DMS53 (cell line): ENCODE results near the gene TRMT10A.

Experiments
- DNase-seq: peaks from one replicate; lab custom pipeline; 2025; lab: John Stamatoyannopoulos, UW

Gene TRMT10A

GRCh38 chr4:99563310-99564186 is at the start of gene TRMT10A:
Gene TRMT10A (minus strand): TSS chr4:99564039. CDS start chr4:99559338, 4,701 bp downstream.
- peak; percentile 97 for DNase-seq

GRCh38 chr4:99612704-99613103 is 48.9 kb upstream of the TRMT10A start:
- no peak for DNase-seq

GRCh38 chr4:99612281-99612680 is 48.4 kb upstream of the TRMT10A start:
- DNase-seq, result no peak

GRCh38 chr4:99610605-99611175 is 46.9 kb upstream of the TRMT10A start:
- no peak for DNase-seq

GRCh38 chr4:99608417-99608816 is 44.6 kb upstream of the TRMT10A start:
- no peak for DNase-seq

GRCh38 chr4:99606716-99607115 is 42.9 kb upstream of the TRMT10A start:
- DNase-seq, result no peak

GRCh38 chr4:99594818-99595217 is 31.0 kb upstream of the TRMT10A start:
- DNase-seq, result no peak

- no peak for DNase-seq
Observed at GRCh38 chr4:99593781-99594641, 30.2 kb upstream of the TRMT10A start.

GRCh38 chr4:99591757-99592156 is 27.9 kb upstream of the TRMT10A start:
- DNase-seq, result peak; percentile 72

GRCh38 chr4:99587803-99588202 is 24.0 kb upstream of the TRMT10A start:
- no peak for DNase-seq

- DNase-seq, result no peak
Observed at GRCh38 chr4:99587309-99587708, 23.5 kb upstream of the TRMT10A start.

- DNase-seq, result no peak
Observed at GRCh38 chr4:99586797-99587196, 23.0 kb upstream of the TRMT10A start.

GRCh38 chr4:99586322-99586721 is 22.5 kb upstream of the TRMT10A start:
- DNase-seq, result peak; percentile 1

- DNase-seq, result no peak
Observed at GRCh38 chr4:99585516-99585915, 21.7 kb upstream of the TRMT10A start.

- no peak for DNase-seq
Observed at GRCh38 chr4:99578714-99579113, 14.9 kb upstream of the TRMT10A start.

GRCh38 chr4:99574530-99575324 is 10.9 kb upstream of the TRMT10A start, which contains the start of gene MTTP:
Gene MTTP (plus strand): TSS chr4:99574824. CDS start chr4:99574910, 86 bp downstream.
- DNase-seq, result no peak

- DNase-seq, result no peak
Observed at GRCh38 chr4:99573735-99574368, 10.0 kb upstream of the TRMT10A start.

GRCh38 chr4:99572527-99573240 is 8.8 kb upstream of the TRMT10A start:
- DNase-seq, result no peak

- no peak for DNase-seq
Observed at GRCh38 chr4:99571883-99572282, 8.0 kb upstream of the TRMT10A start.

- DNase-seq, result no peak
Observed at GRCh38 chr4:99564921-99565320, 1.1 kb upstream of the TRMT10A start.
